GM10248 (cell line): ENCODE results near the gene PRAMEF1.

Experiments
- CTCF ChIA-PET: fragments of 300-600 bp; sonication (Branson Sonifier 250); formaldehyde crosslinking; extraction: SDS; loops from one replicate; lab custom pipeline; 2021; ENCODE audit warnings: antibody characterized with exemption; lab: Yijun Ruan, JAX
- POLR2A ChIA-PET: fragments of 350-650 bp; sonication (Branson Sonifier 250); formaldehyde crosslinking; extraction: SDS; loops from one replicate; lab custom pipeline; 2020; ENCODE audit warnings: antibody characterized with exemption; lab: Yijun Ruan, JAX
- DNase-seq: peaks from one replicate; pipeline ENCODE4 v3.0.0; 2012; ENCODE audit errors: extremely low spot score
- CTCF ChIP-seq: IDR thresholded peaks from 2 replicates; pipeline ENCODE4 v1.5.1; 2012; ENCODE audit warnings: mild to moderate bottlenecking, low read depth; ENCODE audit errors: extremely low read depth, missing control alignments, control extremely low read depth

The PRAMEF1 gene

GRCh38 chr1:12764016-12764415 lies 27.2 kb upstream of the PRAMEF1 start:
- ChIA-PET POLR2A (interaction anchor here (0.6 kb wide), 1 partner anchor 854 kb away, joined by 6 read pairs; no protein-coding TSS in a partner anchor), CTCF (interaction anchor here (0.7 to 1.0 kb wide), 2 partner anchors 12 kb away, joined by 3 read pairs; no protein-coding TSS in a partner anchor)
- TF ChIP-seq CTCF, result no peak
- DNase-seq, result no peak

DNA sequence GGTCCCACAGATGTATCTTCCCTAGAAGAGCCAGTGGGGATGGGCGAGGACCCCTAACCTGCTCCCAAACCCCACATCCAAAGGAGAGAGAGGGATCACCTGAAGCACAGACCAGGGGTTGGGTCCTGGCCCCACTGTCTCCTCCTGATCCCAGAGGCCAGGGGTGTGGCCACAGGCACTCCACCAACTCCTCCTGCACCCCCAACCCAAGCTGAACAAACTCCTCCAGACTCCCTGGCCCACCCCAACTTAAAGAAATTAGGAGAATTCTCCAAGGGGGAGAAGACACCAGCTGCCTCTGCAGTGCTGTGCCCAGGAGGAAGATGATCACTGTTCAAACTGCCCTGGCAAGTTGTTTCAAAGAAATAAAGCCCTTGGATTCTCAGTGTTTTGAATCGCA lies 22.2 kb upstream of the PRAMEF1 start:
- no peak for TF ChIP-seq CTCF
- DNase-seq, result peak; percentile 1
- POLR2A ChIA-PET, result no interaction called here
- CTCF ChIA-PET, result no interaction called here

GRCh38 chr1:12769976-12770505 lies 21.2 kb upstream of the PRAMEF1 start:
- no peak for TF ChIP-seq CTCF
- peak; percentile 2 for DNase-seq
- ChIA-PET CTCF (no interaction called here), POLR2A (no interaction called here)

DNA sequence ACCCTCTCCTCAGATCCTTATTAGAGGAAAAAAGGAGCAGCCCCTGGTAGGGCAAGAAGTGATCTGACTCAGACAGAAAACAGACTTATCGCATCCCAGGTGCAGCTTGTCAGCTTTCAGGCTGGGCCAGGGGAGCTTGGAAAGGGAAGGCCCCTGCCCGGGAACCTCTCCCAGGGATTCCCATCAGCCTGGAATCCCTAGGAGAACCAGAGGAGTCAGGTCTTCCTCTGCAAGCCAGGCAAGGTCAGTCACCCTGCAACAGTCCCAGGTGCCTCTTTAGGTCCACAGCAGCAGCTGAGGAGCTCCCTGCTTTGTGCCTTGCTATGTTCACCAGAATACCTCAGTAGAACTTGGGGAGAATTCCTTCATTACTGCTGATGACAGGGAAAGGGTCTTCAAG lies 20.6 kb upstream of the PRAMEF1 start:
- DNase-seq, result peak; percentile 1
- ChIA-PET CTCF (no interaction called here), POLR2A (no interaction called here)
- no peak for TF ChIP-seq CTCF

DNA sequence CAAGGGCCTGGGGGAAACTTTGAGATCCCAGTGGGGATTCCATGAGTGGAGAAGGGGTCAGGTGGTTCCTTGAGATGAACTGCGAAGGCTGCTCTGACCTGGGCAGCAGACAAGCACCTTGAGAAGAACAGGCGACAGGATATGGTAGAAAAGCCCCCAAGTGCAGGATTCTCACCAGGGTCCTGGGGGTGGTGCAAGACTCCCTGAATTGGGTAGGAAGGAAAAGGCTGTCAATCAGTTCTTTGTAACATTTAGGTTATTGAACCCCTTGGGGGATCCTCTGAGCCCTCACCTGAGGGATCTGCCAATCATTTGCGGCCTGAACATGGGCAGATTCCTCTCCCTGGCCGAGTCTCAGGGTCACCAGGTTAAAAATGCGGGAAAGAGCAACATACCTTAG lies 20.0 kb upstream of the PRAMEF1 start:
- POLR2A ChIA-PET, result no interaction called here
- no peak for TF ChIP-seq CTCF
- CTCF ChIA-PET, result no interaction called here
- peak; percentile 1 for DNase-seq

DNA sequence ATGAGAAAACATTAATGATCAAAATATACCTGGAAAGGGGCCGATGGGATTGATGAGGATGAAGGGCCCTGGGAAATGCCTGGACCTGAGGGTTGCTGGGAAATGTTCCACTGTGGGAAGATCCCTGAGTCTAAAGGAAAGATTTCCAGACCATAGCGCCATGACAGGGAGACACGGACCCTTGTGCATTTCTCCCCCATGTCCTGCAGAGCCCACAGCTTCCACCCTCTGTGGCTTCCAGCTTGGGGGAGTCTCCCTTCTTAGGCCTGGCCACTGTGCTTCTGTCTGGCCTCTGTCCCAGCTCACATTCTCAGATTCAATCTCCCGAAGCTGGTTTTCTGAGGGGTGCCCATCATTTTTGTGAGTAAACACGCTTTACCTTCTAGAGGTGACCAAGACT lies 18.7 kb upstream of the PRAMEF1 start:
- no peak for TF ChIP-seq CTCF
- DNase-seq, result peak; percentile 1
- ChIA-PET CTCF (no interaction called here), POLR2A (no interaction called here)

GRCh38 chr1:12773438-12773837 lies 17.8 kb upstream of the PRAMEF1 start, which contains the start of gene PRAMEF12:
PRAMEF12 (plus strand) TSS chr1:12773738; CDS start chr1:12774868, 1,130 bp downstream.
- TF ChIP-seq CTCF, result no peak
- DNase-seq, result no peak
- CTCF ChIA-PET, result no interaction called here
- POLR2A ChIA-PET, result no interaction called here
